K562 (cell line): ENCODE data around the gene CCNY. TPM values are rescaled to one million over a fixed set of nuclear protein-coding genes. Genes with fewer than 3 reads are reported as not detected.

Experiments used
- RBM22 ChIP-seq: fragments of 200-400 bp; formaldehyde crosslinking; IDR thresholded peaks from 2 replicates; pipeline ENCODE4 v1.6.1; 2018; ENCODE audit warnings: low read length, low read depth; ENCODE audit not compliant: poor library complexity, severe bottlenecking
- RFX7 ChIP-seq: fragments of 250-450 bp; sonication (Bioruptor Pico); IDR thresholded peaks from 2 replicates; pipeline ENCODE4 v1.5.1; 2021; ENCODE audit warnings: mild to moderate bottlenecking
- SRSF3 ChIP-seq: fragments of 200-400 bp; formaldehyde crosslinking; IDR thresholded peaks from 2 replicates; pipeline ENCODE4 v1.6.1; 2016; ENCODE audit warnings: mild to moderate bottlenecking, low read length, moderate library complexity; ENCODE audit not compliant: insufficient read depth
- ZNF24 ChIP-seq: fragments of 450-650 bp; IDR thresholded peaks from 2 replicates; pipeline ENCODE4 v1.6.1; 2016
- ZNF764 ChIP-seq: fragments of 250-450 bp; sonication (Bioruptor Pico); IDR thresholded peaks from 2 replicates; pipeline ENCODE4 v1.4.0; 2020; ENCODE audit warnings: low read depth, mild to moderate bottlenecking, moderate library complexity
- polyA plus RNA-seq, 8 experiments: library from polyadenylated mRNA; depleted of rRNA in 4 of 8; stranded (reverse) in 5 of 8; unstranded in 3 of 8; fragments of >200 nt; fragmentation: Nextera tagmentation in 2 of 8; fragmentation: Illumina TruSeq in 1 of 8; extraction: Ambion mirVana in 2 of 8; extraction: Trizol in 1 of 8; gene quantifications; 2 replicates each; pipeline versions ENCODE4 v1.2.1 to v1.2.3, GENCODE V29; 2011 to 2014; ENCODE audit warnings: inconsistent platforms in 1 of 8, missing spikeins in 1 of 8
- total RNA-seq, 7 experiments: library from RNA; depleted of rRNA in 6 of 7; stranded (reverse); fragments of >200 nt in 6 of 7; fragmentation: Illumina TruSeq in 2 of 7; extraction: Trizol in 2 of 7; gene quantifications; 2 replicates each; pipeline versions ENCODE4 v1.2.1 to v1.2.3, GENCODE V29; 2011 to 2021; ENCODE audit warnings: low replicate concordance in 1 of 7
- TF ChIP-seq, protein P1 (sequence below), 2 experiments: fragments of 450-650 bp; formaldehyde crosslinking in 1 of 2; IDR thresholded peaks; 2 replicates each; pipeline versions ENCODE4 v1.4.0 to v1.6.1; 2014 to 2020; ENCODE audit warnings: mild to moderate bottlenecking in 2 of 2, borderline replicate concordance in 1 of 2, low read depth in 1 of 2

Gene CCNY
- total and polyA plus RNA-seq, 9 of the 15 experiments (the other 6 are each of a cell fraction or from before 2014, with no cell fraction given), result 8.4 to 109 (median 38.6) TPM

- TF ChIP-seq, protein P1, sequence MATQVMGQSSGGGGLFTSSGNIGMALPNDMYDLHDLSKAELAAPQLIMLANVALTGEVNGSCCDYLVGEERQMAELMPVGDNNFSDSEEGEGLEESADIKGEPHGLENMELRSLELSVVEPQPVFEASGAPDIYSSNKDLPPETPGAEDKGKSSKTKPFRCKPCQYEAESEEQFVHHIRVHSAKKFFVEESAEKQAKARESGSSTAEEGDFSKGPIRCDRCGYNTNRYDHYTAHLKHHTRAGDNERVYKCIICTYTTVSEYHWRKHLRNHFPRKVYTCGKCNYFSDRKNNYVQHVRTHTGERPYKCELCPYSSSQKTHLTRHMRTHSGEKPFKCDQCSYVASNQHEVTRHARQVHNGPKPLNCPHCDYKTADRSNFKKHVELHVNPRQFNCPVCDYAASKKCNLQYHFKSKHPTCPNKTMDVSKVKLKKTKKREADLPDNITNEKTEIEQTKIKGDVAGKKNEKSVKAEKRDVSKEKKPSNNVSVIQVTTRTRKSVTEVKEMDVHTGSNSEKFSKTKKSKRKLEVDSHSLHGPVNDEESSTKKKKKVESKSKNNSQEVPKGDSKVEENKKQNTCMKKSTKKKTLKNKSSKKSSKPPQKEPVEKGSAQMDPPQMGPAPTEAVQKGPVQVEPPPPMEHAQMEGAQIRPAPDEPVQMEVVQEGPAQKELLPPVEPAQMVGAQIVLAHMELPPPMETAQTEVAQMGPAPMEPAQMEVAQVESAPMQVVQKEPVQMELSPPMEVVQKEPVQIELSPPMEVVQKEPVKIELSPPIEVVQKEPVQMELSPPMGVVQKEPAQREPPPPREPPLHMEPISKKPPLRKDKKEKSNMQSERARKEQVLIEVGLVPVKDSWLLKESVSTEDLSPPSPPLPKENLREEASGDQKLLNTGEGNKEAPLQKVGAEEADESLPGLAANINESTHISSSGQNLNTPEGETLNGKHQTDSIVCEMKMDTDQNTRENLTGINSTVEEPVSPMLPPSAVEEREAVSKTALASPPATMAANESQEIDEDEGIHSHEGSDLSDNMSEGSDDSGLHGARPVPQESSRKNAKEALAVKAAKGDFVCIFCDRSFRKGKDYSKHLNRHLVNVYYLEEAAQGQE (IDR thresholded peaks at IDR 0.05; ENCODE audit: borderline replicate concordance), result no peak
- TF ChIP-seq, protein P1 (CRISPR knock-in tag; IDR thresholded peaks at IDR 0.05; ENCODE audit: low read depth), result no peak
- TF ChIP-seq ZNF24 (no peak), RFX7 (CRISPR knock-in tag) (no peak), ZNF764 (CRISPR knock-in tag) (no peak), RBM22 (no peak), SRSF3 (no peak)
These were observed 217.7 kb downstream of the CCNY start (continued) for GRCh38 chr10:35554036-35554435.
